H1 (cell line): ENCODE measurements around the gene RASGRP3. TPM values are rescaled to one million over a fixed set of nuclear protein-coding genes. Genes with fewer than 3 reads are reported as not detected.
A peak's percentile ranks its signal among the peaks of the same experiment; 100 is the strongest.

Source experiments
- ATF2 ChIP-seq: IDR thresholded peaks from 2 replicates; pipeline ENCODE4 v1.6.1; 2012; ENCODE audit warnings: low read length, inconsistent platforms
- CHD1 ChIP-seq: IDR thresholded peaks from 2 replicates; pipeline ENCODE4 v1.6.1; 2012; ENCODE audit warnings: low read depth, low read length, improper control_type of control experiment
- CHD7 ChIP-seq: fragments of 300-600 bp; sonication (generic); IDR thresholded peaks from 2 replicates; pipeline ENCODE4 v1.7.1; 2012; ENCODE audit warnings: low read length, moderate library complexity, mild to moderate bottlenecking, inconsistent platforms; ENCODE audit not compliant: insufficient replicate concordance
- JUN ChIP-seq: IDR thresholded peaks from 2 replicates; pipeline ENCODE4 v1.6.1; 2011; ENCODE audit warnings: low read depth, mild to moderate bottlenecking, improper control_type of control experiment, low read length
- RFX5 ChIP-seq: IDR thresholded peaks from 2 replicates; pipeline ENCODE4 v1.6.1; 2011; ENCODE audit warnings: low read depth, low read length, improper control_type of control experiment, borderline replicate concordance
- RNF2 ChIP-seq: fragments of 200-900, 300-1000 bp; sonication (generic); IDR thresholded peaks from 2 replicates; pipeline ENCODE4 v1.7.1; 2016; ENCODE audit warnings: borderline replicate concordance, low read depth, mild to moderate bottlenecking, antibody characterized with exemption, low read length; ENCODE audit not compliant: poor library complexity, severe bottlenecking; ENCODE audit errors: missing control alignments
- TCF12 ChIP-seq: IDR thresholded peaks from 2 replicates; pipeline ENCODE4 v1.6.1; 2011; ENCODE audit warnings: low read depth, mild to moderate bottlenecking, low read length
- TEAD4 ChIP-seq: IDR thresholded peaks from 2 replicates; pipeline ENCODE4 v1.6.1; 2012; ENCODE audit warnings: low read depth, low read length, inconsistent platforms, mixed read lengths
- polyA plus RNA-seq, 7 experiments: library from polyadenylated mRNA; depleted of rRNA in 3 of 7; stranded (reverse) in 5 of 7; unstranded in 2 of 7; fragments of >200 nt in 5 of 7; fragments of 200-250 nt in 2 of 7; gene quantifications; 1 replicate in 5 of 7; 2 replicates in 1 of 7; 4 replicates in 1 of 7; pipeline versions ENCODE4 v1.2.1 to v1.2.3, GENCODE V29; 2011 to 2013; ENCODE audit warnings: missing spikeins in 2 of 7, mixed read lengths in 2 of 7
- total RNA-seq: library from RNA; stranded (reverse); fragmentation: NEBNext Ultra II Directional; extraction: Animal tissue kit (Norgen Biotek cat#: 25700); gene quantifications from 2 replicates; pipeline ENCODE4 v1.2.1, GENCODE V29; 2021
- TF ChIP-seq, protein P1 (sequence below): IDR thresholded peaks from 2 replicates; pipeline ENCODE4 v1.6.1; 2012; ENCODE audit warnings: inconsistent platforms

The RASGRP3 gene
- total and polyA plus RNA-seq, 2 of the 8 experiments (the other 6 are each of a cell fraction or from before 2014, with no cell fraction given), result 0.06 TPM; not detected in 1

GRCh38 chr2:33603416-33603815 lies 127.0 kb downstream of the RASGRP3 start (continued):
- TF ChIP-seq CHD7 (peak; percentile 58), ATF2 (no peak), TEAD4 (no peak), TCF12 (no peak), RNF2 (no peak), RFX5 (no peak), JUN (no peak), CHD1 (no peak)
- TF ChIP-seq, protein P1, sequence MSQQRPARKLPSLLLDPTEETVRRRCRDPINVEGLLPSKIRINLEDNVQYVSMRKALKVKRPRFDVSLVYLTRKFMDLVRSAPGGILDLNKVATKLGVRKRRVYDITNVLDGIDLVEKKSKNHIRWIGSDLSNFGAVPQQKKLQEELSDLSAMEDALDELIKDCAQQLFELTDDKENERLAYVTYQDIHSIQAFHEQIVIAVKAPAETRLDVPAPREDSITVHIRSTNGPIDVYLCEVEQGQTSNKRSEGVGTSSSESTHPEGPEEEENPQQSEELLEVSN, result no peak
